ENCODE results near the gene GHR. TPM values are rescaled to one million over a fixed set of nuclear protein-coding genes. Genes with fewer than 3 reads are reported as not detected.

GHR gene
- total and polyA plus RNA-seq, 8 donors, result 0.87 to 34.8 (median 7.8) TPM

DNA sequence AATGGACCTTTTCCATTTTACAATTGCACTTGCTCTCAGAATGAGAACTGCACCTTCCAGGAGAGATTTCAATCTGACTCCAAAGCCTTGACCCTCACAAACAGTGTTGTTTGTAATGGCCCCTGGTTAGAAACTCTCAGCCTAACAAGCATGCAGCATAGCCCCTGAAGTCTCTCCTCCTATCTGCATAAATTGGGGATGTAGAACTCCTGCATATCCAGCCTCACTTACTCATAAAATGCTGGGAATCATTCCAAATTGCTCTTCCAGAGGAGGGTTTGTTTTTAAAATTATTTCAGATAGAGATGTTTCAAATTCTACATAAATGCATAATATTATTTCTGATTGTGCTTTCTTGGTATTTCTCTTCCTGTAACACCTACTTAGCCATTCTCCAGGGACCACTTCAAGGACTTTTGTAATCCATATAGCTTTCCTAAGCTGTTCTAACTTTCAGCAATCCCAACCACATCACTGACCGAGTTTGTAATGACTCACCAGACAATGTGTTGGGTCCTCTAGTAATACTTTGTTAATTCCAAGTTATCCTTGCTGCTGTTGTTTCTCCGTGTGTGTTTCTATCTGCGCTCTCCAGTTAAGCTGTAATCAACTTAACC is 189.6 kb downstream of the GHR start:
- Histone ChIP-seq H3K36me3 (no peaks in the 10 kb centered on the region), H3K9me3 (no peaks in the 10 kb centered on the region), H3K27me3 (no peaks in the 10 kb centered on the region), H3K27ac (no peak overlapping the region), H3K4me1 (peaks cover 0 to 11% (median 0%) of the 10 kb centered on the region in 4 donors), H3K4me3 (no peak overlapping the region)
- intact Hi-C loops (cut with DNase I; ENCODE audit: low total_unique reads), result no loop called here
- no peak for TF ChIP-seq POLR2AphosphoS5 (IDR thresholded peaks at IDR 0.05)
- no peak for TF ChIP-seq EP300 (IDR thresholded peaks at IDR 0.05)
- no peak for TF ChIP-seq POLR2A (IDR thresholded peaks at IDR 0.05)
- TF ChIP-seq, protein P1, sequence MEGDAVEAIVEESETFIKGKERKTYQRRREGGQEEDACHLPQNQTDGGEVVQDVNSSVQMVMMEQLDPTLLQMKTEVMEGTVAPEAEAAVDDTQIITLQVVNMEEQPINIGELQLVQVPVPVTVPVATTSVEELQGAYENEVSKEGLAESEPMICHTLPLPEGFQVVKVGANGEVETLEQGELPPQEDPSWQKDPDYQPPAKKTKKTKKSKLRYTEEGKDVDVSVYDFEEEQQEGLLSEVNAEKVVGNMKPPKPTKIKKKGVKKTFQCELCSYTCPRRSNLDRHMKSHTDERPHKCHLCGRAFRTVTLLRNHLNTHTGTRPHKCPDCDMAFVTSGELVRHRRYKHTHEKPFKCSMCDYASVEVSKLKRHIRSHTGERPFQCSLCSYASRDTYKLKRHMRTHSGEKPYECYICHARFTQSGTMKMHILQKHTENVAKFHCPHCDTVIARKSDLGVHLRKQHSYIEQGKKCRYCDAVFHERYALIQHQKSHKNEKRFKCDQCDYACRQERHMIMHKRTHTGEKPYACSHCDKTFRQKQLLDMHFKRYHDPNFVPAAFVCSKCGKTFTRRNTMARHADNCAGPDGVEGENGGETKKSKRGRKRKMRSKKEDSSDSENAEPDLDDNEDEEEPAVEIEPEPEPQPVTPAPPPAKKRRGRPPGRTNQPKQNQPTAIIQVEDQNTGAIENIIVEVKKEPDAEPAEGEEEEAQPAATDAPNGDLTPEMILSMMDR (IDR thresholded peaks at IDR 0.05), result no peak
- 45 to 74% (median 61%) methylated on average over 3 of the region's 3 CpGs for WGBS, 5 donors
- DNase-seq, result no peak

- intact Hi-C loops (cut with DNase I; ENCODE audit: low total_unique reads), result no loop called here
- Histone ChIP-seq H3K4me1 (peaks cover 0 to 11% (median 0%) of the 10 kb centered on the region in 4 donors), H3K9me3 (no peaks in the 10 kb centered on the region), H3K27me3 (no peaks in the 10 kb centered on the region), H3K36me3 (no peaks in the 10 kb centered on the region), H3K4me3 (no peak overlapping the region), H3K27ac (no peak overlapping the region)
- DNase-seq, result no peak
- TF ChIP-seq POLR2AphosphoS5 (IDR thresholded peaks at IDR 0.05), result no peak
- TF ChIP-seq, protein P1 (IDR thresholded peaks at IDR 0.05), result no peak
- no peak for TF ChIP-seq POLR2A (IDR thresholded peaks at IDR 0.05)
- TF ChIP-seq EP300 (IDR thresholded peaks at IDR 0.05), result no peak
Measured at GRCh38 chr5:42614509-42614908, 191.3 kb downstream of the GHR start.

DNA sequence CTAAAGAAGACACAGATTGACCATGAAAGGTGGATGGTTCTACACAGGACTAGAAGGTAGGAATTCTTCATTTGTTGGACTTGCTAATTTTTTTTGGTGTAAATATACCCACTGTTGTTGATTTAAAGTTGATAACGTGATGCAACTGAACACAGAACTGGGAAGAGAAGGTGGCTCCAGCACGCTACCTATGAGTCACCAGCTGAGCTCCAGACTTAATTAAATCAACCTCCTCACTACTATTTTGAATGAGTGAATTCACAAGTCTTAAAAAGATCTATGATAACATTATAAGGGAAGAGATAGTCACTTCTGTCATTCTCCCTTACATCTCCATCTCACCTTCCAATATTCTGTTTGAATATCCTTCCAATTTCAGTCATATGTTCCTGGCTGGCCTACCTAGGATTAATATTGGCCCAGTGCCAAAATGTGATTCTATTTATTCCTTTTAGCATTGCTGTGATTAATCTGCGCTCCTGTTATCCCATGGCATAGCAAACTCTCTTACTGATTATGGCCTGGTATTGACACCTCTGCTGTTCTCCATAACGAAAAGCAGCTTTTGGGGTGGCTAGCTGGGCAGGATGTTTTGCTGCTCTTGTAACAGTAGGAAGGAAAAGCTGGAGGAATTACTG is 197.5 kb downstream of the GHR start:
- Histone ChIP-seq H3K4me1 (peaks cover 0 to 26% (median 12%) of the 10 kb centered on the region in 4 donors), H3K27me3 (no peaks in the 10 kb centered on the region), H3K36me3 (no peaks in the 10 kb centered on the region), H3K4me3 (no peak overlapping the region), H3K27ac (peak overlapping the region in 3 of 5 donors; percentile 37 to 50 (median 37)), H3K9me3 (no peaks in the 10 kb centered on the region)
- 44 to 64% (median 47%) methylated on average over 4 of the region's 4 CpGs for WGBS, 5 donors
- TF ChIP-seq POLR2AphosphoS5 (IDR thresholded peaks at IDR 0.05) (no peak), POLR2A (IDR thresholded peaks at IDR 0.05) (no peak)
- DNase-seq, result no peak
- intact Hi-C loops (cut with DNase I; ENCODE audit: low total_unique reads), result no loop called here

- 64 to 70% (median 65%) methylated on average over 3 of the region's 3 CpGs for WGBS, 5 donors
- Histone ChIP-seq H3K36me3 (no peaks in the 10 kb centered on the region), H3K27me3 (no peaks in the 10 kb centered on the region), H3K9me3 (no peaks in the 10 kb centered on the region), H3K4me3 (no peak overlapping the region), H3K4me1 (peaks cover 0 to 26% (median 12%) of the 10 kb centered on the region in 4 donors), H3K27ac (peak overlapping the region in 3 of 5 donors; percentile 37 to 50 (median 37))
- peak in 1 of 2 donors; percentile 19 for DNase-seq
- TF ChIP-seq EP300 (IDR thresholded peaks at IDR 0.05) (no peak), POLR2A (IDR thresholded peaks at IDR 0.05) (no peak), POLR2AphosphoS5 (IDR thresholded peaks at IDR 0.05) (no peak)
- TF ChIP-seq, protein P1 (IDR thresholded peaks at IDR 0.05), result no peak
- intact Hi-C loops (cut with DNase I; ENCODE audit: low total_unique reads), result no loop called here
Measured at GRCh38 chr5:42621242-42621641, 198.0 kb downstream of the GHR start.

DNA sequence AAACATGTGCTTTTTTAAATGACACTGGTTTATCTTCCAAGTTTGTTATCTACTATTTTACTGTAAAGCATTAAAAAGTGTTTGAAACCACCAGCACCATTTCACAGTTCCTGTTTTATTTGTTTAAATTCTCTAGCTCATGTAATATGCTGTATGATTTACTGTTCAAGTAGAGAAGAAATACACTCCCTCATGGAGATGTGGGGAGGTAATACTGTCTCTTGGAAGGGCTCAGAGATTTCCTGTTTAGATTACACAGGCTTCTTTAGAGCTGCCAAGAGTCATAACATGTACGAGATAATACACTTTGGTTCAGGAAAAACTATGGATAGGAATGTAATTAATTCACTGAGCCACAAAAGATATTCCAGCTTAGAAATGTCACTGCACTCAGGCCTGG is 198.4 kb downstream of the GHR start:
- no peaks in the 10 kb centered on the region for H3K27me3 ChIP-seq
- TF ChIP-seq, protein P1 (IDR thresholded peaks at IDR 0.05), result no peak
- TF ChIP-seq POLR2AphosphoS5 (IDR thresholded peaks at IDR 0.05), result no peak
- no peak for TF ChIP-seq POLR2A (IDR thresholded peaks at IDR 0.05)
- TF ChIP-seq EP300 (IDR thresholded peaks at IDR 0.05), result no peak
- intact Hi-C loops (cut with DNase I; ENCODE audit: low total_unique reads), result no loop called here
- no peaks in the 10 kb centered on the region for H3K36me3 ChIP-seq
- DNase-seq, result peak in 1 of 2 donors; percentile 14
- no peak overlapping the region for H3K4me3 ChIP-seq
- H3K9me3 ChIP-seq, result no peaks in the 10 kb centered on the region
- peaks cover 0 to 26% (median 12%) of the 10 kb centered on the region in 4 donors for H3K4me1 ChIP-seq
- peak overlapping the region in 3 of 5 donors; percentile 18 to 50 (median 37) for H3K27ac ChIP-seq
- 0 to 11% (median 7%) methylated on average over 1 of the region's 1 CpG for WGBS, 5 donors

Data from stomach (tissue), 9 donors.